IMR-90 (cell line): ENCODE results near the gene S1PR5. TPM values are rescaled to one million over a fixed set of nuclear protein-coding genes. Genes with fewer than 3 reads are reported as not detected.
A peak's percentile ranks its signal among the peaks of the same experiment; 100 is the strongest.

Source experiments
- ATAC-seq: fragments of 200-7000 bp; cut with Tn5 transposase; 2 replicates; pipeline ENCODE4 v1.9.1; 2020; ENCODE audit warnings: low read depth, mild to moderate bottlenecking, moderate library complexity
- BruUV-seq: library from RNA; stranded (reverse); fragments of 400-500 nt; replicated peaks from 2 replicates; lab custom pipeline; 2021; lab: Mats Ljungman, UMichigan
- CTCF ChIA-PET: fragments of 300-600 bp; formaldehyde crosslinking; extraction: SDS; loops from one replicate; lab custom pipeline; 2021; ENCODE audit warnings: antibody characterized with exemption; lab: Yijun Ruan, JAX
- POLR2A ChIA-PET: fragments of 300-600 bp; sonication (Branson Sonifier 250); formaldehyde crosslinking; loops from one replicate; lab custom pipeline; 2022; ENCODE audit warnings: antibody characterized with exemption; ENCODE audit not compliant: unreplicated experiment; lab: Charles Lee
- DNase-seq: peaks from one replicate; pipeline ENCODE4 v3.0.0; 2013
- H2AFZ ChIP-seq: replicated peaks from 2 replicates; pipeline ENCODE3; 2013; ENCODE audit warnings: low read length, mild to moderate bottlenecking; ENCODE audit not compliant: poor library complexity
- H2AK5ac ChIP-seq: 2 replicates; pipeline ENCODE4 v1.6.1; 2013; ENCODE audit warnings: low read depth, low read length, inconsistent platforms
- H2AK9ac ChIP-seq: replicated peaks from 2 replicates; pipeline ENCODE3; 2013; ENCODE audit warnings: mild to moderate bottlenecking, low read depth, low read length, moderate library complexity; ENCODE audit not compliant: poor library complexity
- H2BK120ac ChIP-seq: 2 replicates; pipeline ENCODE4 v1.6.1; 2013; ENCODE audit warnings: low read depth, low read length, inconsistent platforms
- H2BK15ac ChIP-seq: 3 replicates; pipeline ENCODE4 v1.6.1; 2013; ENCODE audit warnings: low read depth, low read length, inconsistent platforms
- H2BK20ac ChIP-seq: 2 replicates; pipeline ENCODE4 v1.6.1; 2013; ENCODE audit warnings: low read depth, mild to moderate bottlenecking, inconsistent platforms, low read length, moderate library complexity
- H2BK5ac ChIP-seq: 2 replicates; pipeline ENCODE4 v1.6.1; 2013; ENCODE audit warnings: mild to moderate bottlenecking, low read depth, low read length, inconsistent platforms; ENCODE audit not compliant: poor library complexity, severe bottlenecking
- H3K14ac ChIP-seq: replicated peaks from 2 replicates; pipeline ENCODE4 v1.6.1; 2013; ENCODE audit warnings: low read depth, low read length, inconsistent platforms
- H3K18ac ChIP-seq: 2 replicates; pipeline ENCODE4 v1.6.1; 2013; ENCODE audit warnings: low read depth, low read length, control low read depth
- H3K23ac ChIP-seq: 2 replicates; pipeline ENCODE4 v1.6.1; 2013; ENCODE audit warnings: low read depth, low read length, inconsistent platforms
- H3K27ac ChIP-seq: 2 replicates; pipeline ENCODE4 v1.5.1; 2013; ENCODE audit warnings: mild to moderate bottlenecking, control low read depth, low read length; ENCODE audit not compliant: insufficient read depth
- H3K27me3 ChIP-seq: 2 replicates; pipeline ENCODE4 v1.6.1; 2013; ENCODE audit warnings: low read length; ENCODE audit not compliant: control insufficient read depth, insufficient read depth
- H3K36me3 ChIP-seq: 2 replicates; pipeline ENCODE4 v1.6.1; 2013; ENCODE audit warnings: low read length, mixed read lengths; ENCODE audit not compliant: control insufficient read depth, insufficient read depth
- H3K4ac ChIP-seq: 2 replicates; pipeline ENCODE4 v1.6.1; 2013; ENCODE audit warnings: low read depth, low read length, inconsistent platforms
- H3K4me1 ChIP-seq: 2 replicates; pipeline ENCODE4 v1.6.1; 2013; ENCODE audit warnings: low read length, mixed read lengths; ENCODE audit not compliant: control insufficient read depth, insufficient read depth
- H3K4me2 ChIP-seq: 2 replicates; pipeline ENCODE4 v1.6.1; 2013; ENCODE audit warnings: low read depth, mild to moderate bottlenecking, control low read depth, low read length, moderate library complexity
- H3K4me3 ChIP-seq: 2 replicates; pipeline ENCODE4 v1.5.1; 2013; ENCODE audit warnings: low read depth, mild to moderate bottlenecking, control low read depth, low read length, moderate library complexity; ENCODE audit not compliant: insufficient read depth
- H3K56ac ChIP-seq: 2 replicates; pipeline ENCODE4 v1.6.1; 2013; ENCODE audit warnings: low read length, inconsistent platforms; ENCODE audit not compliant: insufficient read depth; ENCODE audit errors: extremely low read depth
- H3K79me1 ChIP-seq, 2 experiments: 2 replicates each; pipeline ENCODE4 v1.6.1; 2013; ENCODE audit warnings: low read length in 2 of 2, inconsistent platforms in 1 of 2, low read depth in 1 of 2
- H3K9ac ChIP-seq: 2 replicates; pipeline ENCODE4 v1.6.1; 2013; ENCODE audit warnings: low read depth, low read length, control low read depth
- H3K9me1 ChIP-seq: 2 replicates; pipeline ENCODE4 v1.6.1; 2013; ENCODE audit warnings: low read length, inconsistent platforms; ENCODE audit not compliant: insufficient read depth
- H3K9me3 ChIP-seq: 2 replicates; pipeline ENCODE4 v1.6.1; 2013; ENCODE audit warnings: low read length; ENCODE audit not compliant: control insufficient read depth, insufficient read depth
- H4K20me1 ChIP-seq: 2 replicates; pipeline ENCODE4 v1.6.1; 2013; ENCODE audit warnings: low read length, inconsistent platforms; ENCODE audit not compliant: insufficient read depth
- H4K5ac ChIP-seq: 2 replicates; pipeline ENCODE4 v1.6.1; 2013; ENCODE audit warnings: mild to moderate bottlenecking, low read depth, low read length, control low read depth
- H4K8ac ChIP-seq, 2 experiments: 2 replicates each; pipeline ENCODE4 v1.6.1; 2013; ENCODE audit warnings: low read depth in 2 of 2, low read length in 2 of 2, control low read depth in 1 of 2, inconsistent platforms in 1 of 2
- H4K91ac ChIP-seq: 2 replicates; pipeline ENCODE4 v1.6.1; 2013; ENCODE audit warnings: low read depth, low read length, inconsistent platforms; ENCODE audit not compliant: insufficient read depth
- BHLHE40 ChIP-seq: fragments of 150-350 bp; IDR thresholded peaks from 2 replicates; pipeline ENCODE4 v1.6.1; 2016; ENCODE audit warnings: mild to moderate bottlenecking, low read depth, low read length
- CEBPB ChIP-seq: IDR thresholded peaks from 2 replicates; pipeline ENCODE4 v1.6.1; 2012; ENCODE audit warnings: low read depth, low read length, improper control_type of control experiment
- CHD1 ChIP-seq: IDR thresholded peaks from 2 replicates; pipeline ENCODE4 v1.6.1; 2012; ENCODE audit warnings: low read depth, low read length, improper control_type of control experiment
- CTCF ChIP-seq: conservative IDR thresholded peaks from 2 replicates; pipeline ENCODE4 v1.5.1; 2012; ENCODE audit warnings: mild to moderate bottlenecking, low read depth, low read length, improper control_type of control experiment
- FOS ChIP-seq: fragments of 150-350 bp; IDR thresholded peaks from 2 replicates; pipeline ENCODE4 v1.6.1; 2016; ENCODE audit warnings: low read depth, low read length
- MAFK ChIP-seq: IDR thresholded peaks from 2 replicates; pipeline ENCODE4 v1.6.1; 2012; ENCODE audit warnings: low read depth, low read length, improper control_type of control experiment
- MAZ ChIP-seq: IDR thresholded peaks from 2 replicates; pipeline ENCODE4 v1.6.1; 2012; ENCODE audit warnings: low read depth, mild to moderate bottlenecking, low read length, improper control_type of control experiment, moderate library complexity, borderline replicate concordance
- MXI1 ChIP-seq: IDR thresholded peaks from 2 replicates; pipeline ENCODE4 v1.6.1; 2012; ENCODE audit warnings: low read depth, mild to moderate bottlenecking, low read length, moderate library complexity, borderline replicate concordance
- NFE2L2 ChIP-seq: fragments of 150-350 bp; IDR thresholded peaks from 2 replicates; pipeline ENCODE4 v1.6.1; 2016; ENCODE audit warnings: low read depth, mild to moderate bottlenecking, low read length
- POLR2A ChIP-seq: IDR thresholded peaks from 2 replicates; pipeline ENCODE4 v1.6.1; 2012; ENCODE audit warnings: mild to moderate bottlenecking, low read depth, low read length
- RAD21 ChIP-seq: IDR thresholded peaks from 2 replicates; pipeline ENCODE4 v1.6.1; 2012; ENCODE audit warnings: low read length, improper control_type of control experiment
- RCOR1 ChIP-seq: IDR thresholded peaks from 2 replicates; pipeline ENCODE4 v1.6.1; 2012; ENCODE audit warnings: mild to moderate bottlenecking, low read length, improper control_type of control experiment; ENCODE audit not compliant: insufficient replicate concordance
- RFX5 ChIP-seq: IDR thresholded peaks from 2 replicates; pipeline ENCODE4 v1.8.0; 2012; ENCODE audit warnings: low read depth, mild to moderate bottlenecking, low read length, moderate library complexity
- SMC3 ChIP-seq: fragments of 150-350 bp; IDR thresholded peaks from 2 replicates; pipeline ENCODE4 v1.6.1; 2016; ENCODE audit warnings: low read depth, mild to moderate bottlenecking, antibody characterized with exemption, low read length, moderate library complexity
- WGBS, 2 experiments: methylation state at CpG; one replicate each; pipeline versions ENCODE4 v1.1.5 to v1.1.7; 2013; ENCODE audit warnings: missing lambda C conversion rate in 2 of 2; ENCODE audit not compliant: insufficient read length in 1 of 2; ENCODE audit errors: extremely low coverage in 2 of 2; 5-methylcytosine and 5-hydroxymethylcytosine counted together
- dilution Hi-C: fragments of 300-500 bp; cut with HindIII; formaldehyde crosslinking; loops from one replicate; pipeline ENCODE4 v1.14.3; 2018; ENCODE audit warnings: low sequenced_read_pairs; ENCODE audit not compliant: unreplicated experiment
- in situ Hi-C: fragments of 300-500 bp; cut with MboI; formaldehyde crosslinking; loops from 3 replicates; pipeline ENCODE4 v1.14.3; 2019; ENCODE audit warnings: low sequenced_read_pairs, inconsistent platforms, mixed read lengths
- intact Hi-C: fragments of 100-400 bp; cut with micrococcal nuclease; formaldehyde crosslinking; loops from 2 replicates; pipeline ENCODE4 v1.10.0; 2022
- polyA plus RNA-seq, 3 experiments: library from polyadenylated mRNA; depleted of rRNA; stranded (reverse); fragments of >200 nt; gene quantifications; 2 replicates each; pipeline ENCODE4 v1.2.3, GENCODE V29; 2012; ENCODE audit warnings: low replicate concordance in 1 of 3
- total RNA-seq: library from RNA; depleted of rRNA; stranded (reverse); fragments of >200 nt; gene quantifications from 2 replicates; pipeline ENCODE4 v1.2.3, GENCODE V29; 2012
- TF ChIP-seq, protein P1 (sequence below): fragments of 150-350 bp; IDR thresholded peaks from 2 replicates; pipeline ENCODE4 v1.6.1; 2016; ENCODE audit warnings: low read depth, mild to moderate bottlenecking, low read length, moderate library complexity, borderline replicate concordance
- TF ChIP-seq, protein P2 (sequence below): fragments of 150-350 bp; IDR thresholded peaks from 2 replicates; pipeline ENCODE4 v1.6.1; 2017; ENCODE audit warnings: mild to moderate bottlenecking, antibody characterized with exemption, low read length, low read depth

The S1PR5 gene
- total and polyA plus RNA-seq, 2 of the 4 experiments (the other 2 are of a cell fraction): 0.36 to 0.55 TPM

DNA sequence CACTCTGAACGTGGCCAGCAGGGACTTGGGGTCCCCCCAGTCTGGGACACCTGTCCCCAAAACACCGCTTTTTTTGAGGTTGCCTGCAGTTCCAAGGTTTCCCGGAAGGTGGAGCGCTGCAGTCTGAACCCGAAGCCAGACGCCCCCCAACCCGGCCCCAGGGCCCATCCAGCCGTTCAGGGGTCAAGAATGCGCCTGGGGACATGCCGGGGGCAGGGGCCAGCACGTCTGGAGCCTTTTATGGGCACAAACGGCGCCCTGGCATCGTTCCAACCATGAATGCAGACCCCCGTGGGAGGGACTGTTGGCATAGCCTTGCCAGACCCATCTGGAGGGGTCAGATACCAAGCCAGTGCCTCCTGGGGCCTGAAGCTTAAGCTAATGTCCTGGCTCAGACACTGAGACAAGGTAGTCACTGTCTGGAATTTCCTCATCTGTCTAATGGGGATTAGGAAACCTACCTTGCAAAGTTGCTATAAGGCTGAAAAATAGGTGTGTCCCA lies 6.9 kb downstream of the S1PR5 start:
- DNase-seq (no peak), ATAC-seq (peak; percentile 26)
- no peak overlapping the region for H3K27ac ChIP-seq
- H3K4me1 ChIP-seq: no peaks in the 10 kb centered on the region; the same call in 1 of the 2 replicates
- no peaks in the 10 kb centered on the region for H3K36me3 ChIP-seq
- H4K5ac ChIP-seq: no peak overlapping the region
- no peak overlapping the region for H3K9ac ChIP-seq
- no peak overlapping the region for H3K14ac ChIP-seq
- peak; percentile 47 for TF ChIP-seq CTCF
- TF ChIP-seq MAZ: no peak
- TF ChIP-seq MXI1: no peak
- no peak for TF ChIP-seq BHLHE40
- TF ChIP-seq, protein P1, sequence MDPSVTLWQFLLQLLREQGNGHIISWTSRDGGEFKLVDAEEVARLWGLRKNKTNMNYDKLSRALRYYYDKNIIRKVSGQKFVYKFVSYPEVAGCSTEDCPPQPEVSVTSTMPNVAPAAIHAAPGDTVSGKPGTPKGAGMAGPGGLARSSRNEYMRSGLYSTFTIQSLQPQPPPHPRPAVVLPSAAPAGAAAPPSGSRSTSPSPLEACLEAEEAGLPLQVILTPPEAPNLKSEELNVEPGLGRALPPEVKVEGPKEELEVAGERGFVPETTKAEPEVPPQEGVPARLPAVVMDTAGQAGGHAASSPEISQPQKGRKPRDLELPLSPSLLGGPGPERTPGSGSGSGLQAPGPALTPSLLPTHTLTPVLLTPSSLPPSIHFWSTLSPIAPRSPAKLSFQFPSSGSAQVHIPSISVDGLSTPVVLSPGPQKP: no peak
- TF ChIP-seq RCOR1: no peak
- no peak for TF ChIP-seq NFE2L2
- TF ChIP-seq CHD1: no peak
- TF ChIP-seq, protein P2, sequence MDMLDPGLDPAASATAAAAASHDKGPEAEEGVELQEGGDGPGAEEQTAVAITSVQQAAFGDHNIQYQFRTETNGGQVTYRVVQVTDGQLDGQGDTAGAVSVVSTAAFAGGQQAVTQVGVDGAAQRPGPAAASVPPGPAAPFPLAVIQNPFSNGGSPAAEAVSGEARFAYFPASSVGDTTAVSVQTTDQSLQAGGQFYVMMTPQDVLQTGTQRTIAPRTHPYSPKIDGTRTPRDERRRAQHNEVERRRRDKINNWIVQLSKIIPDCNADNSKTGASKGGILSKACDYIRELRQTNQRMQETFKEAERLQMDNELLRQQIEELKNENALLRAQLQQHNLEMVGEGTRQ: no peak
- TF ChIP-seq MAFK: no peak
- TF ChIP-seq CEBPB: no peak
- TF ChIP-seq RFX5: no peak
- TF ChIP-seq RAD21: 0 out of 2 replicates have a peak, but pooled peaks have one; percentile 10
- TF ChIP-seq POLR2A: no peak
- peak; percentile 37; the same call in 1 of the 2 replicates for TF ChIP-seq SMC3
- no peak for TF ChIP-seq FOS
- H2BK20ac ChIP-seq: no peak overlapping the region
- in situ Hi-C loops (no loop called here), dilution Hi-C loops (no loop called here), intact Hi-C loops (no loop called here)
- no TSS peak for BruUV-seq
- H3K56ac ChIP-seq: no peak overlapping the region
- H3K4ac ChIP-seq: no peak overlapping the region
- peaks cover 26% of the 10 kb centered on the region for H3K27me3 ChIP-seq
- ChIA-PET POLR2A (no interaction called here), CTCF (interaction anchor here (1.0 kb wide), 1 partner anchor 12 kb away, joined by 3 read pairs; no protein-coding TSS in a partner anchor)
- H3K9me1 ChIP-seq: 0 out of 2 replicates have a peak, but pooled peaks cover 3% of the 10 kb centered on the region
- no peak overlapping the region for H2AK9ac ChIP-seq
- H3K79me1 ChIP-seq: no peaks in the 10 kb centered on the region; a peak in 1 of 4 replicates
- no peak overlapping the region for H4K91ac ChIP-seq
- H2BK120ac ChIP-seq: no peak overlapping the region
- H2AK5ac ChIP-seq: no peak overlapping the region
- 6% methylated on average over 7 of the region's 15 CpGs; no CpG with 5 or more reads in 1 of the 2 experiments for WGBS, 2 experiments
- H3K18ac ChIP-seq: no peak overlapping the region
- peak overlapping the region; percentile 6 for H2AFZ ChIP-seq
- H3K4me3 ChIP-seq: no peak overlapping the region
- H2BK5ac ChIP-seq: no peak overlapping the region
- H4K20me1 ChIP-seq: no peaks in the 10 kb centered on the region
- H3K4me2 ChIP-seq: no peak overlapping the region
- H2BK15ac ChIP-seq: no peak overlapping the region
- H4K8ac ChIP-seq: no peak overlapping the region
- H3K9me3 ChIP-seq: no peaks in the 10 kb centered on the region
- no peak overlapping the region for H3K23ac ChIP-seq
